GM13976 (cell line): Measurements from ENCODE around the gene TUBGCP6.
A peak's percentile ranks its signal among the peaks of the same experiment; 100 is the strongest.

ENCODE experiments used
- DNase-seq: peaks from one replicate; pipeline ENCODE4 v3.0.0; 2012; ENCODE audit warnings: low spot score
- CTCF ChIP-seq: IDR thresholded peaks from 2 replicates; pipeline ENCODE4 v1.5.1; 2012; ENCODE audit warnings: borderline replicate concordance, mild to moderate bottlenecking; ENCODE audit not compliant: insufficient read depth; ENCODE audit errors: extremely low read depth, missing control alignments, control extremely low read depth
- in situ Hi-C: fragments of 300-500 bp; cut with MboI; formaldehyde crosslinking; loops from one replicate; pipeline ENCODE4 v1.12.0; 2022; ENCODE audit warnings: low sequenced_read_pairs, mixed read lengths, inconsistent platforms; ENCODE audit not compliant: unreplicated experiment

Gene TUBGCP6

DNA sequence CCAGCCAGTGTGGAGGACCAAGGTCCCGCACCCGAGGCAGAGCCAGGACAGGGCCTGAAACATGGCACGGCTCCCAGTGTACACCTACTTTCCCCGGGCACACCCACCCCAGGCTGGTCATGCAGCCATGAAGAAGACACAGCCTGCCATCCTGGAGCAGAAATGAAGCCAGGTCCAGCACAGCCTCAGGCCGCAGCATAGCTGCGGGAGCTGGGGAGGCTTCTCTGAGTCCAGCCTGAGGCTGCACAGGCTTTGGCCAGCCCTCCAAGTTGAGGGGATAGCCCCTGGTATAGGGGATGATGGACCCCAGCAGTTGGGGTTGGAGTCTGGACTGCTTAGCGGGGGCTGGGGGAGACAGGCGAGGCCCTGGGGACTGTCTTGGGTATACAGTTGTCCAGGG, 9.1 kb upstream of the TUBGCP6 start:
- in situ Hi-C loops, result no loop called here
- no peak for TF ChIP-seq CTCF
- DNase-seq, result no peak

- in situ Hi-C loops, result no loop called here
- DNase-seq, result no peak
- TF ChIP-seq CTCF, result no peak
Observed at GRCh38 chr22:50253046-50253915, 8.5 kb upstream of the TUBGCP6 start.

DNA sequence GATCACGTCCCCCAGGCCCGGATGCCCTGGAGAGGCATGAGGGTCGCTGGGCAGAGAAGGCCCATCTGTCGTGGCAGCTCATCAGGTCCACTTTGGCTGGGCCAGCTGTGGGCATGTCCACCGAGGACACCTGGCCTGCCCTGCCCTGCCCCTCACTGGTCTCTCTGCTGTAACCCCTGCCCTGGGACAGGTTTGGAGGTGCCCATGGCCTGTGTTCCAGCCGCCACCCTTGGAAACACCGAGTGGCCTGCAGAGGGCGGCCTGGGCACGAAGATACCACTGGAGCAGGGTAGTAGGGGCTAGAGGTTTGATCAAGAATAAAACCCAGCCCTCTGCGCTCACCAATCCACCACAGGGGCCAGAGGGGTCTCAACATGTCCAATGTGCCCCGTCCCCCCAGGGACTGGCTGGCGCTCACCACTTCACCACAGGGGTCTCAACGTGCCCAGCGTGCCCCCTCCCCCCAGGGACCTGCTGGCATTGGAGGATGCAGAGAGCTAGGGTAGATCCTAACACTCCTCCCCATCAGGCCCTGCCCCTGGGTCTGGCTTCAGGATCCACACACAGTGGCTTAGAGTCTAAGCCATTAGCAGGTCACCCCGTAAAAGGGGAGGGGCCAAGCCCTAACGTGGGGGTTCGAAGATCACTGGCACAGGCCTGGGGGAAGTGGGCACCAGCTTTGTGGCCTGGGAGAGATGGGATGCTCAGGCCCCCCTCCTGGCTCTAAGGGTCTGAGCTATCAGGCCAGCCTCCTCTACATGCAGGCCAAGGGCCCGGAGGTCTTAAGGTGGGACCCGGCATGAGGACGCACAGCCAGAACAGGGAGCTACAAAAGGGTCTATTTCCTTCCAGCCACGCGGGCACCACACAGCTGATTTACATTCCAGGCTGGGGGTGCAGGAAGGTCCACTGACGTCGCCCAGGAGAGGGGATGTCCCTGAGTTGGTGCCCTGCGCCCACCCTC, 7.5 kb upstream of the TUBGCP6 start:
- in situ Hi-C loops, result no loop called here
- peak; percentile 79 for DNase-seq
- peak; percentile 72 for TF ChIP-seq CTCF

GRCh38 chr22:50251477-50252081, 6.8 kb upstream of the TUBGCP6 start:
- TF ChIP-seq CTCF, result no peak
- in situ Hi-C loops, result no loop called here
- DNase-seq, result no peak

DNA sequence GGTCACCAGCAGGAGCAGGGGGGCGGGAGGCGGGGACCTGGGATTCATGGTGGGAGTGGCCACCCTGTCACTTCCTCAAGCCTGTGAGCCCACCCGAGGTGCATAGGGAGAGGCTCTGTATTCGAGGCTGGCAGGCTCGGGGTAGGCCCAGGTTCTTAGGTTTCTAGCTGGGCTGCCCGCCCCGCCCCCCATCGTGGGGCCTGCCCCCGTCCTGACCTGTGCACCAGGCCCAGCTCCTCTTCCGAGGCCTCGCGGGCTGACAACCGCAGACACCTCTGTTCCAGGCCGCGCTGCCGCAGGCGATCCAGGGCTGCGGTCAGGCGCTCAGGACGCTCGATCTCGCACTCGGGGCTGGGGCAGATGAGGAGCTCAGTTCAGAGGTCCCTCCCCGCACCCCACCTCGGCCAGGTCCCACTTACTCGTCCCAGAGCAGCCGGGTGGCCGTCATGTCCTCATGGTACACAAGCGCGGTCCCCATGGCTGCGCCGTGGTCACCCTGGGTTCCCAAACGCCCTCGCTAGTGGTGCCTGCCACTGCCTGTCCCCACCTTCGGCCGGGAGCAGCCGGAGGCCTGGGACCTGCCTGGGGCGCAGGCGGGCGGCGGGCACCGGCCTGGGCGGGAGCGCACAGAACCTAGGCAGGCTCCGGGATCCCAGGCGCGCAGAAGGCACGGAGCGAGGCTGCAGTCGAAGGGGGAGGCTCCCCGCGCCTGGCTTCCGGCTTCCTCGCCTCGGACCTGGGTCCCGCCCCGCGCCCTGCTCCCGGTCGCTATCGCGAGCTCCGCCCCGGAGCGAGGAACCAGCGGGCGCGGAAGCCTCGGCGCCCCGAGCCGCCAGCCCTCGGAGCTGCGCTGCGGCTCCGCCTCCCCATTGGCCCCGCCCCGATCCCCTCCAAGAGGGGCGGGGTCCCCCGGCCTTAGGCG, 6.0 kb upstream of the TUBGCP6 start, which contains the start of gene HDAC10:
HDAC10 (minus strand) TSS at position 711 of the 922 bp plus-strand sequence; CDS start at position 478, 233 bp downstream.
- DNase-seq, result peak; percentile 95
- in situ Hi-C loops, result no loop called here

More for the DNA sequence above, 6.0 kb upstream of the TUBGCP6 start, which contains the start of gene HDAC10:
- no peak for TF ChIP-seq CTCF
